ENCODE results near the gene DUS3L.

DNA sequence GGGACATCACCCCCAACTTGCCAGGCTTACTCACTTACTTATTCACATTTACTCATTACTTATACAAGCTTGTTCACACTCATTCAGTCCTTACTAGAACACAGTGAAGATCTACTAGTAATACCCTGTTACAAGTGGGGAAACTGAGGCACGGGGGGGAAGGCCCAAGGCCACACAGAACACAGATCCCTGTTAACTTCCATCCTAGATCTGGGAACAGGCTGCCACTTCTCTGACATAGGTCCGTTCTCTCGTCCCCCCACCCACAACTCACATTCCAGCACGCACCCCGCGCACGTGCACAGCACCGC is 12.4 kb upstream of the DUS3L start:
- no peak for TF ChIP-seq ZFX (IDR thresholded peaks at IDR 0.05; ENCODE audit: borderline replicate concordance)
- TF ChIP-seq, protein P1, sequence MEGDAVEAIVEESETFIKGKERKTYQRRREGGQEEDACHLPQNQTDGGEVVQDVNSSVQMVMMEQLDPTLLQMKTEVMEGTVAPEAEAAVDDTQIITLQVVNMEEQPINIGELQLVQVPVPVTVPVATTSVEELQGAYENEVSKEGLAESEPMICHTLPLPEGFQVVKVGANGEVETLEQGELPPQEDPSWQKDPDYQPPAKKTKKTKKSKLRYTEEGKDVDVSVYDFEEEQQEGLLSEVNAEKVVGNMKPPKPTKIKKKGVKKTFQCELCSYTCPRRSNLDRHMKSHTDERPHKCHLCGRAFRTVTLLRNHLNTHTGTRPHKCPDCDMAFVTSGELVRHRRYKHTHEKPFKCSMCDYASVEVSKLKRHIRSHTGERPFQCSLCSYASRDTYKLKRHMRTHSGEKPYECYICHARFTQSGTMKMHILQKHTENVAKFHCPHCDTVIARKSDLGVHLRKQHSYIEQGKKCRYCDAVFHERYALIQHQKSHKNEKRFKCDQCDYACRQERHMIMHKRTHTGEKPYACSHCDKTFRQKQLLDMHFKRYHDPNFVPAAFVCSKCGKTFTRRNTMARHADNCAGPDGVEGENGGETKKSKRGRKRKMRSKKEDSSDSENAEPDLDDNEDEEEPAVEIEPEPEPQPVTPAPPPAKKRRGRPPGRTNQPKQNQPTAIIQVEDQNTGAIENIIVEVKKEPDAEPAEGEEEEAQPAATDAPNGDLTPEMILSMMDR (IDR thresholded peaks at IDR 0.05), result no peak

Measured in 22Rv1 (cell line).